HUES48 (cell line): ENCODE measurements around the gene PCYT1A.

ENCODE experiments used
- H3K27ac ChIP-seq: one replicate; pipeline ENCODE4 v1.7.0; 2013; ENCODE audit warnings: low read depth, low read length, inconsistent platforms
- H3K27me3 ChIP-seq: 2 replicates; pipeline ENCODE4 v1.6.1; 2013; ENCODE audit warnings: mild to moderate bottlenecking, low read length; ENCODE audit not compliant: control insufficient read depth, insufficient read depth
- H3K36me3 ChIP-seq: 2 replicates; pipeline ENCODE4 v1.6.1; 2013; ENCODE audit warnings: low read length; ENCODE audit not compliant: control insufficient read depth, insufficient read depth
- H3K4me1 ChIP-seq: 2 replicates; pipeline ENCODE4 v1.6.1; 2013; ENCODE audit warnings: mild to moderate bottlenecking, low read length; ENCODE audit not compliant: control insufficient read depth, insufficient read depth
- H3K4me3 ChIP-seq: 2 replicates; pipeline ENCODE4 v1.5.1; 2013; ENCODE audit warnings: mild to moderate bottlenecking, low read depth, low read length
- H3K9ac ChIP-seq: 2 replicates; pipeline ENCODE4 v1.6.1; 2013; ENCODE audit warnings: mild to moderate bottlenecking, low read depth, low read length, moderate library complexity
- H3K9me3 ChIP-seq: 2 replicates; pipeline ENCODE4 v1.6.1; 2013; ENCODE audit warnings: low read length; ENCODE audit not compliant: control insufficient read depth, insufficient read depth

PCYT1A gene

DNA sequence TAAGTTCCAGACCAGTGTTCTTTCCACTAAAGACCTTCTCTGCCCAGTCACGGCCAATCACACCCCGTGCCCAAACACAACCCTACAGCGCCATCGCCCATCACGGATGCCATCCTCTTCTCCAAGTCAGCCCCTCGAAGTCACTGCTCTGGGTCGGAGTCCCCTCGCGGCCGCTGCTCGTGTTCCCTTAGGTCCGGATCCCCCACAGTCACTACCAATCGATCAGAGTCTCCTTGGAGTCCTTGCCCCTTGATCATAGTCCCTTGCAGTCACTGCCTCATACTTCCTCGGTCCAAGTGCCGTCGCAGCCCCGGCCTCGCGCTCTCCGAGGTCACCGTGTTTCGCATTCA lies 461 bp downstream of the PCYT1A start:
- no peaks in the 10 kb centered on the region for H3K27me3 ChIP-seq
- H3K9me3 ChIP-seq: no peaks in the 10 kb centered on the region
- peak overlapping the region; percentile 85 for H3K9ac ChIP-seq
- H3K27ac ChIP-seq: peak overlapping the region; percentile 97
- peaks cover 12% of the 10 kb centered on the region for H3K4me1 ChIP-seq
- no peaks in the 10 kb centered on the region for H3K36me3 ChIP-seq
- H3K4me3 ChIP-seq: peak overlapping the region; percentile 93

GRCh38 chr3:196284396-196284795 lies 3.1 kb downstream of the PCYT1A start:
- Histone ChIP-seq H3K9ac (no peak overlapping the region), H3K36me3 (no peaks in the 10 kb centered on the region), H3K9me3 (no peaks in the 10 kb centered on the region), H3K4me3 (no peak overlapping the region), H3K4me1 (peaks cover 14% of the 10 kb centered on the region), H3K27me3 (no peaks in the 10 kb centered on the region), H3K27ac (peak overlapping the region; percentile 44)

DNA sequence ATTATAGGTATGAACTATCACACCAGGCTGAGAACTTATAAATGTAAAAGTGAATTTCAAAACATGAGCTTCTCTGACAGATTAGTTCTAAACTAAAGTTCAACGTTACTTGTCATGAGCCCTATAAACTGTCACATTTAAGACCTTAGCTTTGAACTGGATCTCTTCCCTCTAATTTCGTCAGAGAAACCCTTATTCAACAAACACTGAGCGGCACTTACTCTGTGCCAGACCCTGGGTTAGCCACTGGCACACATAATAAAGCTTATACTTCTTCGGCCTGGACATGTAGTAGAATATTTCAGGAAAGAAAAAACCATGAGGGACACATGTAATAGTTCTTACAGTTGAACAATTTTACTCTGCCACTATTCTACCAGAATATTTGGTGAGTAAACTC lies 5.6 kb downstream of the PCYT1A start:
- Histone ChIP-seq H3K9ac (no peak overlapping the region), H3K4me1 (peaks cover 16% of the 10 kb centered on the region), H3K4me3 (no peak overlapping the region)

DNA sequence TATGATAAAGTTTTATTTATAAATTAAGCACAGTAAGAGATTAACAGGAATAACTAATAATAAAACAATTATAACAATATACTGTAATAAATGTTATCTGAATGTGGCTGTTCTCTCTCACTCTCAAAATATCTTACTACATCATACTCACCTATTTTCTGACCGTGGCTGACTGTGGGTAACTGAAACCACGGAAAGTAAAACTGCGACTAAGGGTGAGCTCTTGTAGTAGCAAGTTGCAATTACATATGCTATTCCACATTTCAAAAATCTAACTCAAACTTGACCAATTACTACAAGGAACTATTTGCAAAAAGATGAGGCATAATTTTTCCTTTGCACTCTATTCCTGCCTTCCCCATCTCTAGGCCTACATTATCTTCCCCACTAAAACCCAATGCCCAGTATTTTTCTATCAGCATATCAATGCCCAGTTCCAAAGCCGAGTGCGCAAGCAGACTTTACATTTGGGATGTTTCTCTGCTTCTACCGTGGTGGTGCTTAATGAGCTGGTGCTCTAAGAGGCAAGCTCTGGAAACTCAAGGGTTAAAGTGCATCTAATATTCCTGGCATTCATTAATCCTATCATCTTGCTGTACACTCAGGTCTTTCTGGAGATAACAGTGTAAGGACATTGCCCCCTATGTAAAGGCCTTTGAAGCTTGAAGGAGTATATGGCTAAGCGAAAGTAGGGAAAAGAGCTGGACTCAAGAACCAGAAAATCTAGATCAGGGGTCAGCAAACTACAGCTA lies 6.7 kb downstream of the PCYT1A start:
- Histone ChIP-seq H3K9me3 (no peaks in the 10 kb centered on the region), H3K27ac (no peak overlapping the region), H3K27me3 (no peaks in the 10 kb centered on the region), H3K9ac (no peak overlapping the region), H3K36me3 (no peaks in the 10 kb centered on the region), H3K4me3 (no peak overlapping the region), H3K4me1 (peaks cover 16% of the 10 kb centered on the region)

More for the DNA sequence above, 5.6 kb downstream of the PCYT1A start:
- Histone ChIP-seq H3K9me3 (no peaks in the 10 kb centered on the region), H3K27me3 (no peaks in the 10 kb centered on the region), H3K27ac (no peak overlapping the region), H3K36me3 (no peaks in the 10 kb centered on the region)

DNA sequence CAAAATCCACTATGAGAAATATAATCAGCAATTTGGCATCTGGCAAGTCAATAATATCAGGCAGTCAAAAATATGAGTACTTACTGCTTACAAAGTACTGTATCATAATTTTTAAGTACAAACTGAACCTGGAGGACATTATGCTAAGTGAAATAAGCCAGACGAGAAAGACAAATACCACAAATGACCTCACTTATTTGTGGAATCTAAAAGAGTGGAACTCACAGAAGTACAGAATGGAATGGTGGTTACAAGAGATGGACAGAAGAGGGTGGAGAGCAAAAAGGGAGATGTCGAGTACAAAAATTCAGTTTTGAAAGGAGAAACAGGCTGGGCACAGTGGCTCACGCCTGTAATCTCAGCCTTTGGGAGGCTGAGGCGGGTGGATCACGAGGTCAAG lies 12.4 kb downstream of the PCYT1A start:
- Histone ChIP-seq H3K9ac (no peak overlapping the region), H3K4me1 (peaks cover 3% of the 10 kb centered on the region), H3K36me3 (peaks cover 11% of the 10 kb centered on the region; the same call in 1 of the 2 replicates), H3K4me3 (no peak overlapping the region), H3K27ac (no peak overlapping the region), H3K9me3 (peaks cover 9% of the 10 kb centered on the region; the same call in 1 of the 2 replicates), H3K27me3 (no peaks in the 10 kb centered on the region)

DNA sequence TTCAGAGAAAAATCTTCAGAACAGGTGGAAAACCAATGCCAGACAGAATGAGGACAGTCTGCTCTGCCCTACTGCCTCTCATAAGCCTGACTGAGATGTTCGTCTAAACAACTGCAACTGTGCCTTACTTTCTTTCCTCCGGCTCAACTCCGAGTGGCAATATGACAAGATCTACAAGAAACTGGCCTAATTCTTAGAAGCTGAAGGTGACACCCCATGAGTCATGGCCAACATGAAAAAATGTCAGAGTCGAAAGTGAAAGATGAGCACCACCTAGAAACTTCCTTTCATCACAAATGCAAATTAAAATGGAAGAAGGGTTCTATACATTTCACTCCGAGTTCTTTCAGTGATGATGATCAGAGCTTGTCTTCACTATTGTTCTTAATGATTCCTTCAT lies 12.9 kb downstream of the PCYT1A start:
- H3K4me3 ChIP-seq: no peak overlapping the region
- peaks cover 12% of the 10 kb centered on the region; the same call in 1 of the 2 replicates for H3K36me3 ChIP-seq
- no peaks in the 10 kb centered on the region for H3K27me3 ChIP-seq
- no peak overlapping the region for H3K9ac ChIP-seq
- peaks cover 9% of the 10 kb centered on the region; the same call in 1 of the 2 replicates for H3K9me3 ChIP-seq
- peaks cover 3% of the 10 kb centered on the region for H3K4me1 ChIP-seq
- H3K27ac ChIP-seq: no peak overlapping the region

- Histone ChIP-seq H3K4me1 (no peaks in the 10 kb centered on the region), H3K27ac (no peak overlapping the region), H3K9ac (no peak overlapping the region)
These were observed 13.9 kb downstream of the PCYT1A start for GRCh38 chr3:196273655-196274054.

DNA sequence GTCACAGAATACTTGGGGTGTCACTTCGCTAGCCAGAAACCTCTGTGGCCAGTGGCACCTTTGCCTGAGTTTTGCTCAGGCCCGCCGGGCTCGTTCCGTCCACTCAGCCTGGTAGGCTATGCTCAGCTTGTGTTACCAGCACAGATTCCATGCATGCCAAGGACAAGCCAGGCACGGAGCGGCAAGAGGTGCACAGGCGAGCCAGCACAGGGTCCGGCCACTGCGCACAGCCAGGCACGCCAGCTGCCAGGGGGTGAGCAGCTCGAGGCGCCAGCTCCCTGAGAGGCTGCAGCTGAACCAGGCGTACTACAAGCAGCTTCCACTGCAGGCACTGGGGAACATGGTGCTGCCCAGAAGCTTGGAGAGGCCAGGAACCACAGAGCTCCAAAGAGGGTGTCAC lies 14.7 kb downstream of the PCYT1A start:
- no peak overlapping the region for H3K27ac ChIP-seq
- H3K27me3 ChIP-seq: no peaks in the 10 kb centered on the region
- H3K9me3 ChIP-seq: peaks cover 9% of the 10 kb centered on the region; the same call in 1 of the 2 replicates
- H3K4me3 ChIP-seq: no peak overlapping the region
- H3K4me1 ChIP-seq: peaks cover 4% of the 10 kb centered on the region; the same call in 1 of the 2 replicates
- peaks cover 21% of the 10 kb centered on the region for H3K36me3 ChIP-seq
- H3K9ac ChIP-seq: no peak overlapping the region

More at GRCh38 chr3:196273655-196274054, 13.9 kb downstream of the PCYT1A start:
- H3K4me3 ChIP-seq: no peak overlapping the region
- peaks cover 21% of the 10 kb centered on the region for H3K36me3 ChIP-seq
- H3K27me3 ChIP-seq: no peaks in the 10 kb centered on the region
- peaks cover 9% of the 10 kb centered on the region; the same call in 1 of the 2 replicates for H3K9me3 ChIP-seq

DNA sequence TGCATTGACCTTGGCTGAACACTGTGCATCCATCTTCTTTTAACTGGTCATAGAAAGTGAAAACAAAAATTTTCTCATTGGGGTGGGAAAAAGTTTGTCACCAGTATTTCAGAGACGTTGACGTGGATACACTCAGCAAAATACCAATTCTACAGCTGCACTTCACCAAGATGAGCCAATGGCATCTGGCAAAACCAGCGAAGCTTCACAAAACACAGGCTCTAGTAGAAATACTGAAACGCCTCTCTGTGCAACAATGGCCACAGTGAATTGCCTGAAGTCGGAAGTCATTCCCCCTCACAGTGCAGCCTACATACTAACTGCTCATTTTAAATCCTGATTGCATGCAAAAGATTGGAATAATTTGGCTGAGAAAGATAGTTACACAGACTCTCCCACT lies 17.0 kb downstream of the PCYT1A start:
- H3K36me3 ChIP-seq: peaks cover 29% of the 10 kb centered on the region
- no peak overlapping the region for H3K27ac ChIP-seq
- no peak overlapping the region for H3K4me3 ChIP-seq
- no peaks in the 10 kb centered on the region for H3K27me3 ChIP-seq
- peaks cover 9% of the 10 kb centered on the region; the same call in 1 of the 2 replicates for H3K9me3 ChIP-seq
- H3K4me1 ChIP-seq: peaks cover 5% of the 10 kb centered on the region; the same call in 1 of the 2 replicates
- H3K9ac ChIP-seq: no peak overlapping the region; the same call in 1 of the 2 replicates

- Histone ChIP-seq H3K4me1 (peaks cover 5% of the 10 kb centered on the region; the same call in 1 of the 2 replicates), H3K27me3 (no peaks in the 10 kb centered on the region), H3K9ac (0 out of 2 replicates have a peak overlapping the region, but pooled peaks have one; percentile 22), H3K9me3 (0 out of 2 replicates have a peak, but pooled peaks cover 5% of the 10 kb centered on the region), H3K36me3 (peaks cover 28% of the 10 kb centered on the region), H3K4me3 (no peak overlapping the region), H3K27ac (peak overlapping the region; percentile 75)
These were observed 19.0 kb downstream of the PCYT1A start for GRCh38 chr3:196268284-196269163.
